ENCODE measurements around the gene CASP3.

DNA sequence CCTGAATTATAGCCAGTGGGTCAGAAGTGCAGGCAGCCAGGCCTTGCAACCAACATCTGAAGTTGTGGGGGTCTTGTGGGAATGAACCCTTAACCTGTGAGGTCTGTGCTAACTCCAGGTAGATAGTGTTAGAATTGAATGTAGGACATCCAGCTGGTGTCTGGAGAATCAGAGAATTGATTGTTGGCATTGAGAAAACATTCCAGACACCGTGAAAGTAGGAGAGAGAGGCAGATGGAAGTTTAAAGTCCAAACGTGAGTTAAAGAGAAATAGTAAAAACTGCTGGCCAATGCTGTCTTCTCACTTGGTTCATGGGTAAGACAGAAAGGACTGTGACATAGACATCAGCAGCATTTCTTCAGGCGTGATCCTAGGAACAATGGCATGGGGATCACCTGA, 27.7 kb downstream of the CASP3 start:
- TF ChIP-seq, protein P1, sequence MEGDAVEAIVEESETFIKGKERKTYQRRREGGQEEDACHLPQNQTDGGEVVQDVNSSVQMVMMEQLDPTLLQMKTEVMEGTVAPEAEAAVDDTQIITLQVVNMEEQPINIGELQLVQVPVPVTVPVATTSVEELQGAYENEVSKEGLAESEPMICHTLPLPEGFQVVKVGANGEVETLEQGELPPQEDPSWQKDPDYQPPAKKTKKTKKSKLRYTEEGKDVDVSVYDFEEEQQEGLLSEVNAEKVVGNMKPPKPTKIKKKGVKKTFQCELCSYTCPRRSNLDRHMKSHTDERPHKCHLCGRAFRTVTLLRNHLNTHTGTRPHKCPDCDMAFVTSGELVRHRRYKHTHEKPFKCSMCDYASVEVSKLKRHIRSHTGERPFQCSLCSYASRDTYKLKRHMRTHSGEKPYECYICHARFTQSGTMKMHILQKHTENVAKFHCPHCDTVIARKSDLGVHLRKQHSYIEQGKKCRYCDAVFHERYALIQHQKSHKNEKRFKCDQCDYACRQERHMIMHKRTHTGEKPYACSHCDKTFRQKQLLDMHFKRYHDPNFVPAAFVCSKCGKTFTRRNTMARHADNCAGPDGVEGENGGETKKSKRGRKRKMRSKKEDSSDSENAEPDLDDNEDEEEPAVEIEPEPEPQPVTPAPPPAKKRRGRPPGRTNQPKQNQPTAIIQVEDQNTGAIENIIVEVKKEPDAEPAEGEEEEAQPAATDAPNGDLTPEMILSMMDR (IDR thresholded peaks at IDR 0.05; ENCODE audit: low read depth, low read length, poor library complexity, severe bottlenecking) = no peak
- no peak for TF ChIP-seq EZH2phosphoT487 (IDR thresholded peaks at IDR 0.05; ENCODE audit: borderline replicate concordance, low read length)
